ENCODE data around the gene MMAA.
"Not testable (repeated sequence)": the region's sequence is repeated elsewhere in the genome, so short reads cannot be mapped to it uniquely, and the experiment has no call there.

Gene MMAA

GRCh38 chr4:145639186-145639698 lies 20.1 kb downstream of the MMAA start:
- Histone ChIP-seq H3K4me3 (replicated peaks; ENCODE audit: insufficient read depth, low read length) (no peak overlapping the region), H3K27ac (replicated peaks) (no peak overlapping the region), H3K27me3 (ENCODE audit: insufficient read depth, poor library complexity, severe bottlenecking) (no peaks in the 10 kb centered on the region)
- DNase-seq (ENCODE audit: low read depth in 1 of 2, low spot score in 1 of 2), result no peak
- TF ChIP-seq CTCF (IDR thresholded peaks at IDR 0.05; ENCODE audit: insufficient read depth, low read length) (no peak), SPI1 (IDR thresholded peaks at IDR 0.05; ENCODE audit: borderline replicate concordance, low read depth) (no peak), GABPA (IDR thresholded peaks at IDR 0.05; ENCODE audit: low read depth) (no peak), REST (IDR thresholded peaks at IDR 0.05; ENCODE audit: insufficient replicate concordance, low read depth) (no peak), POLR2AphosphoS5 (IDR thresholded peaks at IDR 0.05; ENCODE audit: low read depth) (no peak)

DNA sequence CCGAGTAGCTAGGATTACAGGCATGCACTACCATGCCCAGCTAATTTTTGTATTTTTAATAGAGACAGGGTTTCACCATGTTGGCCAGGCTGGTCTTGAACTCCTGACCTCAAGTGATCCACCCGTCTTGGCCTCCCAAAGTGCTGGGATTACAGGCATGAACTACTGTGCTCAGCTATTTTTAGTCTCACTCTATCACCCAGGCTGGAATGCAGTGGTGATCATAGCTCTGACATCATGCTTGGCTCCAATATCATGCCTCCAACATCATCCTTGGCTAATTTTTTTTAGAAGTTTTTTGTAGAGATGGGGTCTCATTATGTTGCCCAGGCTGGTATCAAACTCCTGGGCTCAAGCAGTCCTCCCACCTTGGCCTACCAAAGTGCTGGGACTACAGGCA lies 21.1 kb downstream of the MMAA start:
- H3K27ac ChIP-seq (replicated peaks); H3K27me3 ChIP-seq (ENCODE audit: insufficient read depth, poor library complexity, severe bottlenecking); H3K4me3 ChIP-seq (replicated peaks; ENCODE audit: insufficient read depth, low read length); DNase-seq (ENCODE audit: low read depth in 1 of 2, low spot score in 1 of 2): not testable (repeated sequence)

GRCh38 chr4:145643295-145643694 lies 24.1 kb downstream of the MMAA start:
- Histone ChIP-seq H3K27me3 (ENCODE audit: insufficient read depth, poor library complexity, severe bottlenecking) (no peaks in the 10 kb centered on the region), H3K4me3 (replicated peaks; ENCODE audit: insufficient read depth, low read length) (no peak overlapping the region), H3K27ac (replicated peaks) (no peak overlapping the region)
- no peak for DNase-seq (ENCODE audit: low read depth in 1 of 2, low spot score in 1 of 2)
- no peak for TF ChIP-seq POLR2AphosphoS5 (IDR thresholded peaks at IDR 0.05; ENCODE audit: low read depth)
- TF ChIP-seq CTCF (IDR thresholded peaks at IDR 0.05; ENCODE audit: insufficient read depth, low read length), result no peak
- no peak for TF ChIP-seq GABPA (IDR thresholded peaks at IDR 0.05; ENCODE audit: low read depth)

DNA sequence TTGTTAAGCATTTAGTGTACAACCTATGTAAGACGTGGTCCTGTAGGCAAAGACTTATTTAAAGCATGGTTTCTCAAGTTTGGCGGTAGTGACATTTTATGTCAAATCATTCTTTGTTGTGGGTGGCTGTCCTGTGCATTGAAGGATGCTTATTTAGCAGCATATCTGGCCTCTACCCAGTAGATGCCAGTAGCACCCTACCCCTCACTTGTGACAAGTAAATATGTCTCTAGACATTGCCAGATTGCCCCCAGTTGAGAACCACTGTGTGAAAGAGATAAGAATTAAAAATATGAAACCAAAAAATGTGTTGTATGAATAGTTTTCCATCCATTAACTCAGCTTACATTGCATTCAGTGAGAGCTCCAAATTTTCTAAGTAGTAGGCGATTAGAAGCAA lies 25.5 kb downstream of the MMAA start:
- no peak for DNase-seq (ENCODE audit: low read depth in 1 of 2, low spot score in 1 of 2)

More for the DNA sequence above, 25.5 kb downstream of the MMAA start:
- TF ChIP-seq POLR2AphosphoS5 (IDR thresholded peaks at IDR 0.05; ENCODE audit: low read depth) (no peak), GABPA (IDR thresholded peaks at IDR 0.05; ENCODE audit: low read depth) (no peak), REST (IDR thresholded peaks at IDR 0.05; ENCODE audit: insufficient replicate concordance, low read depth) (no peak), CTCF (IDR thresholded peaks at IDR 0.05; ENCODE audit: insufficient read depth, low read length) (no peak), SPI1 (IDR thresholded peaks at IDR 0.05; ENCODE audit: borderline replicate concordance, low read depth) (no peak)
- Histone ChIP-seq H3K27me3 (ENCODE audit: insufficient read depth, poor library complexity, severe bottlenecking) (no peaks in the 10 kb centered on the region), H3K4me3 (replicated peaks; ENCODE audit: insufficient read depth, low read length) (no peak overlapping the region), H3K27ac (replicated peaks) (no peak overlapping the region)
